DND-41 (cell line): ENCODE measurements around the gene SPRR4.

Source experiments
- ATAC-seq: fragments of 200-7000 bp; cut with Tn5 transposase; 3 replicates; pipeline ENCODE4 v1.9.1; 2021; ENCODE audit warnings: low read depth; ENCODE audit not compliant: insufficient read depth
- DNase-seq: peaks from one replicate; pipeline ENCODE4 v3.0.0-alpha.2; 2020
- H2AFZ ChIP-seq: 2 replicates; pipeline ENCODE4 v1.6.0; 2012; ENCODE audit warnings: low read depth, low read length
- H3K27ac ChIP-seq: 2 replicates; pipeline ENCODE4 v1.5.1; 2012; ENCODE audit warnings: low read length, inconsistent platforms
- H3K27me3 ChIP-seq: fragments of 200-600 bp; sonication (generic); 2 replicates; pipeline ENCODE4 v1.6.0; 2012; ENCODE audit warnings: low read length, mild to moderate bottlenecking, inconsistent platforms; ENCODE audit not compliant: insufficient read depth, poor library complexity
- H3K36me3 ChIP-seq: 2 replicates; pipeline ENCODE4 v1.5.1; 2012; ENCODE audit warnings: low read length, inconsistent platforms; ENCODE audit not compliant: insufficient read depth
- H3K4me1 ChIP-seq: 2 replicates; pipeline ENCODE4 v1.5.1; 2012; ENCODE audit warnings: mild to moderate bottlenecking, low read length; ENCODE audit not compliant: insufficient read depth
- H3K4me2 ChIP-seq: 2 replicates; pipeline ENCODE4 v1.6.0; 2012; ENCODE audit warnings: mild to moderate bottlenecking, moderate library complexity, low read length, inconsistent platforms; ENCODE audit not compliant: insufficient read depth
- H3K4me3 ChIP-seq, 2 experiments: fragments of 200-600 bp in 1 of 2; shearing (Covaris generic) in 1 of 2; 2 replicates each; pipeline ENCODE4 v1.5.1; 2012 to 2016; ENCODE audit warnings: inconsistent platforms in 2 of 2, low read length in 2 of 2, mild to moderate bottlenecking in 2 of 2, low read depth in 1 of 2, moderate library complexity in 1 of 2
- H3K79me2 ChIP-seq: 2 replicates; pipeline ENCODE4 v1.6.0; 2012; ENCODE audit warnings: low read length, inconsistent platforms; ENCODE audit not compliant: insufficient read depth
- H3K9ac ChIP-seq: 2 replicates; pipeline ENCODE4 v1.6.0; 2012; ENCODE audit warnings: low read depth, mild to moderate bottlenecking, inconsistent platforms, low read length, moderate library complexity
- H3K9me3 ChIP-seq: 2 replicates; pipeline ENCODE4 v1.5.1; 2012; ENCODE audit warnings: low read length, moderate library complexity, mild to moderate bottlenecking, inconsistent platforms; ENCODE audit not compliant: insufficient read depth, severe bottlenecking
- H4K20me1 ChIP-seq: 2 replicates; pipeline ENCODE4 v1.6.0; 2012; ENCODE audit warnings: low read length; ENCODE audit not compliant: insufficient read depth
- EZH2 ChIP-seq: IDR thresholded peaks from 3 replicates; pipeline ENCODE4 v1.6.1; 2012; ENCODE audit warnings: borderline replicate concordance, low read depth, mild to moderate bottlenecking, moderate library complexity, low read length, inconsistent platforms; ENCODE audit not compliant: severe bottlenecking
- TF ChIP-seq, protein P1 (sequence below): IDR thresholded peaks from 2 replicates; pipeline ENCODE4 v1.5.1; 2012; ENCODE audit warnings: borderline replicate concordance, low read length, moderate library complexity, mild to moderate bottlenecking; ENCODE audit not compliant: poor library complexity, severe bottlenecking; ENCODE audit errors: extremely low read depth

The SPRR4 gene

DNA sequence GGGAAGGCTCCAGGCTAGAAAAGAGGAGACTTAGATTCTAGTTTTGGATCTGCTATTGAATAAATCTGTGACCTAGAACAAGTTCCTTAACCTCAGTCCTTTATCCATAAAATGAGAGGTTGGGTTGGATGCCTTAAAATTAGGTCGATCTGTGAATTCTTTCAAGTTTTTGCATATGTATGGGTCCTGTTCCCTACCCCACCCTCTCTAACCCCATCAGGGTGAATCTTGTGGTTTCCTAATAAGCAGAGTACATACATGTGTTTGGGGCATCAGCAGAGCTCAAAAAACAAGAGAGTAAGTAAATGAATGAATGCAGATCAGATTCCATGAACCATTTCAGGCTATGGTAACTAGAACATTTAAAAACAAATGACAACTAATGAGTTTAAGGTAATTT is 6.2 kb downstream of the SPRR4 start:
- DNase-seq (no peak), ATAC-seq (no peak)
- Histone ChIP-seq H3K9me3 (no peaks in the 10 kb centered on the region), H4K20me1 (no peaks in the 10 kb centered on the region), H3K79me2 (no peaks in the 10 kb centered on the region), H3K4me1 (no peaks in the 10 kb centered on the region), H2AFZ (no peak overlapping the region), H3K4me2 (no peak overlapping the region), H3K27me3 (peaks cover 9% of the 10 kb centered on the region), H3K36me3 (no peaks in the 10 kb centered on the region), H3K27ac (no peak overlapping the region), H3K4me3 (no peak overlapping the region), H3K9ac (no peak overlapping the region)
- no peak for TF ChIP-seq EZH2
- TF ChIP-seq, protein P1, sequence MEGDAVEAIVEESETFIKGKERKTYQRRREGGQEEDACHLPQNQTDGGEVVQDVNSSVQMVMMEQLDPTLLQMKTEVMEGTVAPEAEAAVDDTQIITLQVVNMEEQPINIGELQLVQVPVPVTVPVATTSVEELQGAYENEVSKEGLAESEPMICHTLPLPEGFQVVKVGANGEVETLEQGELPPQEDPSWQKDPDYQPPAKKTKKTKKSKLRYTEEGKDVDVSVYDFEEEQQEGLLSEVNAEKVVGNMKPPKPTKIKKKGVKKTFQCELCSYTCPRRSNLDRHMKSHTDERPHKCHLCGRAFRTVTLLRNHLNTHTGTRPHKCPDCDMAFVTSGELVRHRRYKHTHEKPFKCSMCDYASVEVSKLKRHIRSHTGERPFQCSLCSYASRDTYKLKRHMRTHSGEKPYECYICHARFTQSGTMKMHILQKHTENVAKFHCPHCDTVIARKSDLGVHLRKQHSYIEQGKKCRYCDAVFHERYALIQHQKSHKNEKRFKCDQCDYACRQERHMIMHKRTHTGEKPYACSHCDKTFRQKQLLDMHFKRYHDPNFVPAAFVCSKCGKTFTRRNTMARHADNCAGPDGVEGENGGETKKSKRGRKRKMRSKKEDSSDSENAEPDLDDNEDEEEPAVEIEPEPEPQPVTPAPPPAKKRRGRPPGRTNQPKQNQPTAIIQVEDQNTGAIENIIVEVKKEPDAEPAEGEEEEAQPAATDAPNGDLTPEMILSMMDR = no peak

DNA sequence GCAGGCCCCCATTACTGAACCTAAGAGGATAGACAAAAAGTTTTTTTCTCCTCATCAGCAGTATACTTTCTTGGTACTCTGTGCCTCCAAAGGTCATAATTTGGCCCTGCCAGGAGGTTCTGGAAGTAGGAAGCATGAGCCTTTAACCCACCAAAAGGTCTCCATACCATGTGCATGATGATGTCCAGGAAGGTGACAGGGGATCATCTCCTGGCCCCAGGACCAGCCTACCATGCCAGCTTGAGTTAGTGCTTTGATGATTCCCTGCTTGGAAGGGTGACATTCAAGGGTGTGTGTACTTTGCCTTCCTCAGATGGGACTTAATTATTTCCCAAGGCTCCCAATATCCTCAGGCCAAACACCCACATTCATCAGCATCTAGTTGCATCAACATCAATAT is 7.2 kb downstream of the SPRR4 start:
- Histone ChIP-seq H3K4me3 (no peak overlapping the region), H3K27me3 (peaks cover 6% of the 10 kb centered on the region), H3K27ac (no peak overlapping the region), H4K20me1 (no peaks in the 10 kb centered on the region), H3K36me3 (no peaks in the 10 kb centered on the region), H2AFZ (no peak overlapping the region), H3K4me1 (no peaks in the 10 kb centered on the region), H3K4me2 (no peak overlapping the region), H3K79me2 (no peaks in the 10 kb centered on the region), H3K9ac (no peak overlapping the region), H3K9me3 (no peaks in the 10 kb centered on the region)
- DNase-seq = no peak
- TF ChIP-seq, protein P1 = no peak
- no peak for TF ChIP-seq EZH2
- no peak for ATAC-seq

DNA sequence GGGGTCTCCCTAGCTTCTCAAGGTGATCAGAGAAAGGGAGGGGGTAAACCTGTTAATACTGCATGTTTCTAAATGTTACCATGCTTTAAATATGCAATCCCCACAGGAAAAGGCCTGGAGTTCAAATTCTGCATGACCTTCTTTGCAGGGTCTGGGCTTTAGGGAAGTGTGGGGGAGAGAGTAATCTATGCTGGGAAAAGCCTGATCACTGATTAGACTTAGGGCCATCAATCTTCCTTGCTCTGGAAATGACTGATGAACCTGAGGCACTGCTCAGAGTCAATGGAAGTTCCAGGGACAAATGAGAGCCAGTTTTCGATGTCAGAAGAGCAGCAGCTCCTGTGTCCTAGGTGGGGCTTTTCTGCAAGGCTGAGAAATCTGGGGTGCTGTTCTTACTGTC is 10.2 kb downstream of the SPRR4 start:
- Histone ChIP-seq H3K9me3 (no peaks in the 10 kb centered on the region), H3K79me2 (no peaks in the 10 kb centered on the region), H3K36me3 (no peaks in the 10 kb centered on the region), H3K9ac (no peak overlapping the region), H3K27ac (no peak overlapping the region), H2AFZ (no peak overlapping the region), H3K4me1 (no peaks in the 10 kb centered on the region), H3K27me3 (peaks cover 8% of the 10 kb centered on the region), H4K20me1 (no peaks in the 10 kb centered on the region), H3K4me3 (no peak overlapping the region), H3K4me2 (no peak overlapping the region)
- no peak for DNase-seq
- no peak for ATAC-seq
- TF ChIP-seq, protein P1 = no peak
